ENCODE data around the gene MAMLD1. TPM values are rescaled to one million over a fixed set of nuclear protein-coding genes. Genes with fewer than 3 reads are reported as not detected.

Gene MAMLD1
- total RNA-seq, 1 donor from 2014 or later = 2.6 TPM

DNA sequence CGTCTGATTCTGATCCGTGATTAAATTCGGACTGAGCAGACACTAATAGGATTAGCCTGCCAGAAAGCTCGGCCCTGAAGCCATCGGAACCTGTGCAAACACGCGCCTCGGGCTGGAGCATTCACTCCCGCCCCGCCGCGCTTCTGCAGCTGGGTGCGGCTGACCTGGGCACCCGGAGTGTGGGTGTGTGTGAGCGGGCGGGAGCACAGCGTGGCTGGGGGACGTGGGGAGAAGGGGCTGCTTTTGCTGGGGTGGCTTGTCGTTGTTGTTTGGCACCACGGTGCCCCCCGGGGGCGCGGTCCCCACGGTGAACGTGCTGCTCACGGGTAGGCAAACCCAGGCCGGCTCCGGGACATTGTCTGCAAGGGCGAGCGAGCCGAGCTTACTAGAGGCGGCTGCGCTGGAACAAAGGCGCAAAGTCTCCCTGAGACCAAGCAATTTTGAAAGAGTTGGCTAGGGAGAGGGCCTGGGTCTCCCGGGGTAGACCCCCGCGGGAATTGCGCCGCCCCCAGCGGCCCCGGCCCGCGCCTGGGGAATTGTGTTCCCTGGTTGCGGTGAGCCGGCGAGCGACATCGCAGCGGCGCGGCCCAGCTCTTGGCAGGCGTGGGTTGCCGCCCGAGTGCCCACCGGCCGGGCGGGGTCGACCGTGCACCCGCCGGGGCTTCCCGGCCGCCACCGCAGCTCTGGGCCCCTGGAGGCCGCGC is 1.4 kb downstream of the MAMLD1 start:
- peaks cover 0 to 8% (median 0%) of the 10 kb centered on the region in 3 donors for H3K27me3 ChIP-seq (ENCODE audit: control insufficient read depth in 3 of 3, insufficient read depth in 3 of 3, low read length in 3 of 3)

DNA sequence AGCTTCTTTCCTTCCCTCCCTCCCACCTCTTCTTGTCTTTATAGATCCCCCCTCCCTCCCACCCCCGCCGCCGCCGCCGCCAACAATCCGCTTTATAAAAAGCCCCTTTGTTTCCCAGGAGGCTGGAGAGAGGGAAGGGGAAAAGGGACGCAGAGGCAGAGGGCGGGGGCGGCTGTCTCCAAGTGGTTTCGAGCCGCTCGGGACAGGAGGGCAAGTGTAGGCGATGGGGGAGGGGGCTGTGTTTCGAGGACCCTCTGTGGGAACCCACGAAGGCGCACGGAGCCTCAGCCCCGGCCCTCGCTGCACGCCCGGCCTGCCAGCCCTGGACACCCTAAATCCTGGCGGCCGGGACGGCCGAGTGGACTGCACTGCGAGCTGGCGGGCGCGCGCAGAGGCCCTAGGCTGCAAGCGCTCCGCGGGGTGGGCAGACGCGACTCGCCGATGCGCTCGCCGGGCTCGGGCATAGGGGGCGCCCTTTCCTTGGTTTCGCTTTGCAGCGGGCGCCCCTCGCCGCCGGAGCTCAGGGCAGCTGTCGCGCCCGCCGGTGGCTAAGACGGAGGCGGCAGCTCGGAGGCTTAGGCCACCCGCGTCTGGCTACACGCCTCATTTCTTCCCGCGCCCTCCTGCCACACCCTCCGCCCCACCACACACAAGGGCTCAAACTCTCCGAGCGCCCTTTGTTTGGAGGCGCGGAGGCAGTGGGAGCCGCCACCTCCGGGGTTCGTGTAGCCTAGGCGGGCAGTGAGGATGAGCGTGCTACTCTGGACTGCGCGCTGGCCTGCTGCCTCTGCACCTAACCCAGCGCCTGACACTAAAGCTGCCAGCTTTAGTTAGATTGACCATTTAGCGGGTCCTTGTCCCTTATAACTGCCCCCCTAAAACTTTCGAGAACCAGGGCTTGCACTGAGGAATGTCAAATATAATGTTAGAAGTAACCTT is 2.2 kb downstream of the MAMLD1 start:
- Histone ChIP-seq H3K4me1 (ENCODE audit: control insufficient read depth in 3 of 3, insufficient read depth in 3 of 3, low read length in 3 of 3) (peaks cover 11 to 25% (median 15%) of the 10 kb centered on the region in 3 donors), H3K27me3 (ENCODE audit: control insufficient read depth in 3 of 3, insufficient read depth in 3 of 3, low read length in 3 of 3) (peaks cover 0 to 4% (median 0%) of the 10 kb centered on the region in 3 donors), H3K9ac (ENCODE audit: low read depth in 1 of 3, low read length in 3 of 3) (peak overlapping the region; percentile 65 to 82 (median 74)), H3K36me3 (ENCODE audit: control insufficient read depth in 3 of 3, insufficient read depth in 3 of 3, low read length in 3 of 3) (no peaks in the 10 kb centered on the region), H3K4me3 (ENCODE audit: low read length in 3 of 3) (peak overlapping the region; percentile 69 to 83 (median 78)), H3K9me3 (ENCODE audit: control insufficient read depth in 3 of 3, low read length in 3 of 3) (no peaks in the 10 kb centered on the region), H3K27ac (ENCODE audit: low read depth, low read length) (peak overlapping the region; percentile 82)

More for the DNA sequence above, 1.4 kb downstream of the MAMLD1 start:
- Histone ChIP-seq H3K27ac (ENCODE audit: low read depth, low read length) (peak overlapping the region; percentile 74), H3K4me1 (ENCODE audit: control insufficient read depth in 3 of 3, insufficient read depth in 3 of 3, low read length in 3 of 3) (peaks cover 11 to 25% (median 15%) of the 10 kb centered on the region in 3 donors), H3K4me3 (ENCODE audit: low read length in 3 of 3) (peak overlapping the region; percentile 69 to 83 (median 78)), H3K9ac (ENCODE audit: low read depth in 1 of 3, low read length in 3 of 3) (peak overlapping the region; percentile 74 to 82 (median 81)), H3K9me3 (ENCODE audit: control insufficient read depth in 3 of 3, low read length in 3 of 3) (no peaks in the 10 kb centered on the region), H3K36me3 (ENCODE audit: control insufficient read depth in 3 of 3, insufficient read depth in 3 of 3, low read length in 3 of 3) (no peaks in the 10 kb centered on the region)

DNA sequence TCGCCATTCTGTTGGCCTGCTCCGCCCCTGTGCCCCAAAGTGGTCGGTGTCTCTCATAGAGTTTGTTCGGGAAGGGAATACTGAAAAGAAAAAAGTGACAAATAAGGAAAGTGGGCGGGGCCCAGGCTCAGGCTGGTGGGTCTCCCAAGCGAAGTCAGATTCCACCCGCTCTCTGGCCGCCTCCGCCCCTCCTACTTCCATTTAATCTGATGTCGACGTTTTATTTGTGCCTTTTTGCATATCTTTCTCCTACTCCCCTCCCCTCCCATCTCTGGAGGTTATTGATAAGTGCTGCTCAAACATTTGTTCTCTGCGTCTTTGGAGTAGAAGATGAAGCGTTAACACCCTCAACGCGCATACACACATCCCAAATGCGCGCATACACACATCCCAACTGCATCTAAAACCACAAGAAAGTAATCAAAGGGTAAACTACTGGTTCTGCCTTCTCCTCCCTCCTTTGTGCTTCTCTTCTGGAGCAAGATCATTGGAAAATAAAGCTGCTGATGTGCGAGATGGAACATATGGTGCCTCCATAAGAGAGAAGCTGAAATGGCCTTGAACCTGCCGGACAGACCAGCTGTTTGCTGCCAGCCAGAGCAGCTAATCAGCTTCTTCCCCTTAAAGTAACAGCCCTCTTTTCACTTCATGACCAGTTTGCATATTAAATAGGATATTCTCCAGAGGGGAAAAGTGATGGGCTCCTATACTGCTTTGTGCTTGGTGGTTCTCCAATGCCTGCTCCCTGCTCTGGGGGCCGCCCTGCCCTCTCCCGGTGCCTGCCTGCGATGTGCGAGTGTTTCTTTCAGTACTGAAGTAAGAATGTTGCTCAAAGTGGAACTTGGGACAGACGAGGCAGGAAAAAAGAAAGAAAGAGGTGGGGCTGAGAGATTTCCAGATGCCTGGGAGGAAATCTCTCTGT is 3.1 kb downstream of the MAMLD1 start:
- H3K4me1 ChIP-seq (ENCODE audit: control insufficient read depth in 3 of 3, insufficient read depth in 3 of 3, low read length in 3 of 3) = peaks cover 11 to 21% (median 11%) of the 10 kb centered on the region in 3 donors
- no peaks in the 10 kb centered on the region for H3K27me3 ChIP-seq (ENCODE audit: control insufficient read depth in 3 of 3, insufficient read depth in 3 of 3, low read length in 3 of 3)
- peak overlapping the region; percentile 65 to 81 (median 68) for H3K9ac ChIP-seq (ENCODE audit: low read depth in 1 of 3, low read length in 3 of 3)
- peak overlapping the region; percentile 82 for H3K27ac ChIP-seq (ENCODE audit: low read depth, low read length)
- H3K36me3 ChIP-seq (ENCODE audit: control insufficient read depth in 3 of 3, insufficient read depth in 3 of 3, low read length in 3 of 3) = no peaks in the 10 kb centered on the region
- peak overlapping the region; percentile 69 to 78 (median 74) for H3K4me3 ChIP-seq (ENCODE audit: low read length in 3 of 3)
- no peaks in the 10 kb centered on the region for H3K9me3 ChIP-seq (ENCODE audit: control insufficient read depth in 3 of 3, low read length in 3 of 3)

DNA sequence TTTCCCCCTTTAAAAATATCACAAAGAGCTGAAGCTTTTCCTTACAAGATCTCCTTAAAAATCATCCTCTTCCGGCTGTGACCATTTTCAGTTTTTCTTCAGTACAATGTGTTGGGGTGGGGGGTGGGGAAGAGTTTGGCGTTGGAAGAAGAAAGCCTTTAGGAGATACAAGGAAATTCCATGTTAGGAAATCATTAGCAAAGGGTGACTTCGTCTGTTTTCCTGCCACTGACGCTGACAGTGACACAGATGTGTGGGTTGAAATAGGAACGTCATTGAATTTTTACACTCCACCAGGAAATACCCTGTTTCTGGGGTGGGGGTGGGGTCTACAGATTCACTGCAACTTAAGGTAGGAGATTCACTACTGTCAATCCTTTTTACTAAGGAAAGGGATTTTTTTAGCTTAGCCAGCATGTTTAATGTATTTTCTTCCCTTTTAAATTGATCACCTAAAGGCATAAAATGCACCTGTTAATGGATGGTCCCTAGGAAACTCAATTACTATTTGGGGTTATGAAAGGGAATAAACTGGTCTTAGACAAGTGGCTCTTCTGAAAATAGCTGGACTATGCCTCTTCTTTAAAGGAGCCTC is 3.9 kb downstream of the MAMLD1 start:
- Histone ChIP-seq H3K27ac (ENCODE audit: low read depth, low read length) (peak overlapping the region; percentile 82), H3K4me1 (ENCODE audit: control insufficient read depth in 3 of 3, insufficient read depth in 3 of 3, low read length in 3 of 3) (peaks cover 6 to 18% (median 6%) of the 10 kb centered on the region in 3 donors), H3K36me3 (ENCODE audit: control insufficient read depth in 3 of 3, insufficient read depth in 3 of 3, low read length in 3 of 3) (no peaks in the 10 kb centered on the region), H3K9me3 (ENCODE audit: control insufficient read depth in 3 of 3, low read length in 3 of 3) (no peaks in the 10 kb centered on the region), H3K4me3 (ENCODE audit: low read length in 3 of 3) (peak overlapping the region in 2 of 3 donors; percentile 69 to 78), H3K27me3 (ENCODE audit: control insufficient read depth in 3 of 3, insufficient read depth in 3 of 3, low read length in 3 of 3) (no peaks in the 10 kb centered on the region), H3K9ac (ENCODE audit: low read depth in 1 of 3, low read length in 3 of 3) (peak overlapping the region in 2 of 3 donors; percentile 51 to 81)

- Histone ChIP-seq H3K36me3 (ENCODE audit: control insufficient read depth in 3 of 3, insufficient read depth in 3 of 3, low read length in 3 of 3) (no peaks in the 10 kb centered on the region), H3K4me3 (ENCODE audit: low read length in 3 of 3) (no peak overlapping the region), H3K27me3 (ENCODE audit: control insufficient read depth in 3 of 3, insufficient read depth in 3 of 3, low read length in 3 of 3) (no peaks in the 10 kb centered on the region), H3K9me3 (ENCODE audit: control insufficient read depth in 3 of 3, low read length in 3 of 3) (no peaks in the 10 kb centered on the region), H3K9ac (ENCODE audit: low read depth in 1 of 3, low read length in 3 of 3) (no peak overlapping the region), H3K4me1 (ENCODE audit: control insufficient read depth in 3 of 3, insufficient read depth in 3 of 3, low read length in 3 of 3) (peaks cover 3 to 22% (median 6%) of the 10 kb centered on the region in 3 donors), H3K27ac (ENCODE audit: low read depth, low read length) (no peak overlapping the region)
Observed at GRCh38 chrX:150370589-150371312, 7.6 kb downstream of the MAMLD1 start.

DNA sequence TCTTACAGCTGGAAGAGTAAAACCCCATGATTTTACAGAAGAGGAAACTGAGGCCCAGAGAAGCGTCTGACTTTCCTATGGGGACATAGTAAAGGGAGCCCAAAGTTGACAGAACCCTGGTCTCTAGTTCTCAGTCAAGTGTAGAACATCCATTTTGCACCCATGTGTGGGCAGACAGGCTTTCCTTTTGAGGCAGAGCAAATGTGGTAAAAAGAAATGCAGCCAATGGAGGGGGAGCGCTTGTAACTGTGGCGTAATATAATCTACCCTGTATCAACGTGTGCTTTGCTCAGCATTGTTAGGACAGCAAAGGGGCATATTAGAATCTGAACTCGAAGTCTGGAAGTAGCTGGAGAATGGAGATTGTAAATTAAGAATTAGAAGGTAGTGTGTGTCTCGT is 8.8 kb downstream of the MAMLD1 start:
- H3K36me3 ChIP-seq (ENCODE audit: control insufficient read depth in 3 of 3, insufficient read depth in 3 of 3, low read length in 3 of 3) = no peaks in the 10 kb centered on the region
- peak overlapping the region; percentile 34 to 61 (median 57) for H3K9ac ChIP-seq (ENCODE audit: low read depth in 1 of 3, low read length in 3 of 3)
- H3K27ac ChIP-seq (ENCODE audit: low read depth, low read length) = peak overlapping the region; percentile 48
- H3K27me3 ChIP-seq (ENCODE audit: control insufficient read depth in 3 of 3, insufficient read depth in 3 of 3, low read length in 3 of 3) = no peaks in the 10 kb centered on the region
- peak overlapping the region; percentile 13 to 43 (median 42) for H3K4me3 ChIP-seq (ENCODE audit: low read length in 3 of 3)
- peaks cover 3 to 21% (median 6%) of the 10 kb centered on the region in 3 donors for H3K4me1 ChIP-seq (ENCODE audit: control insufficient read depth in 3 of 3, insufficient read depth in 3 of 3, low read length in 3 of 3)
- no peaks in the 10 kb centered on the region for H3K9me3 ChIP-seq (ENCODE audit: control insufficient read depth in 3 of 3, low read length in 3 of 3)

DNA sequence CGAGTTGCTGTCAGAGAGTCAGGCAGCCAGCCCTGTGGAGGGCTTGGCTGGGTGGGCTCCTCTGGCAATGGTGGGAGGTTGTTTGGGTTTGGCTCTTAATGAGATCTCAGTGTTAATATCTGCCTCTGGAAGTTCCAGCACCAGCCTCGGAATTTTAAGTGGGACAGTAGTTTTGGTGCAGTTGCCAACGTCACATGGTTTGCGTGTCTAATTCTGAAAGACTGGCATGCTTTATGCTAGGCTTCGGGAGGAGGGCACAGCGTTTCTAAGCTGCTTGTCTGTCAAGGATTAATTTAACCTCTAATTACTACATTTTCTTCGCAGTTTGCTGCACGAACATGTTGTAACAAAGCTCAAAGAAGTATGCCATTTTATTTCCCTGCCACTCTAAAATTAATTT is 9.2 kb downstream of the MAMLD1 start:
- H3K9ac ChIP-seq (ENCODE audit: low read depth in 1 of 3, low read length in 3 of 3) = peak overlapping the region; percentile 34 to 61 (median 60)

GRCh38 chrX:150372756-150373155 is 9.6 kb downstream of the MAMLD1 start:
- Histone ChIP-seq H3K4me3 (ENCODE audit: low read length in 3 of 3) (no peak overlapping the region), H3K9me3 (ENCODE audit: control insufficient read depth in 3 of 3, low read length in 3 of 3) (no peaks in the 10 kb centered on the region), H3K36me3 (ENCODE audit: control insufficient read depth in 3 of 3, insufficient read depth in 3 of 3, low read length in 3 of 3) (no peaks in the 10 kb centered on the region), H3K27me3 (ENCODE audit: control insufficient read depth in 3 of 3, insufficient read depth in 3 of 3, low read length in 3 of 3) (no peaks in the 10 kb centered on the region), H3K27ac (ENCODE audit: low read depth, low read length) (no peak overlapping the region), H3K9ac (ENCODE audit: low read depth in 1 of 3, low read length in 3 of 3) (peak overlapping the region; percentile 33 to 60 (median 34)), H3K4me1 (ENCODE audit: control insufficient read depth in 3 of 3, insufficient read depth in 3 of 3, low read length in 3 of 3) (peaks cover 3 to 18% (median 6%) of the 10 kb centered on the region in 3 donors)

More for the DNA sequence above, 9.2 kb downstream of the MAMLD1 start:
- no peaks in the 10 kb centered on the region for H3K27me3 ChIP-seq (ENCODE audit: control insufficient read depth in 3 of 3, insufficient read depth in 3 of 3, low read length in 3 of 3)
- H3K4me3 ChIP-seq (ENCODE audit: low read length in 3 of 3) = peak overlapping the region; percentile 13 to 43 (median 42)
- H3K9me3 ChIP-seq (ENCODE audit: control insufficient read depth in 3 of 3, low read length in 3 of 3) = no peaks in the 10 kb centered on the region
- H3K27ac ChIP-seq (ENCODE audit: low read depth, low read length) = peak overlapping the region; percentile 48
- peaks cover 3 to 18% (median 6%) of the 10 kb centered on the region in 3 donors for H3K4me1 ChIP-seq (ENCODE audit: control insufficient read depth in 3 of 3, insufficient read depth in 3 of 3, low read length in 3 of 3)
- H3K36me3 ChIP-seq (ENCODE audit: control insufficient read depth in 3 of 3, insufficient read depth in 3 of 3, low read length in 3 of 3) = no peaks in the 10 kb centered on the region

Data from skeletal muscle tissue (tissue), 4 donors.